PFSK-1 (cell line): ENCODE results near the gene C1orf146.

ENCODE experiments used
- FOXP2 ChIP-seq: optimal IDR thresholded peaks from 2 replicates; pipeline ENCODE3; 2011; ENCODE audit warnings: borderline replicate concordance, control low read depth, inconsistent platforms; ENCODE audit not compliant: insufficient read depth; ENCODE audit errors: extremely low read length, extremely low read depth
- POLR2AphosphoS5 ChIP-seq: IDR thresholded peaks from 2 replicates; pipeline ENCODE4 v1.6.1; 2012; ENCODE audit warnings: low read depth, mild to moderate bottlenecking, control low read depth, low read length, moderate library complexity
- REST ChIP-seq, 2 experiments: IDR thresholded peaks; 2 replicates each; pipeline versions ENCODE4 v1.6.1 to v1.8.0; 2011 to 2012; ENCODE audit warnings: low read depth in 2 of 2, low read length in 2 of 2, control low read depth in 1 of 2, inconsistent platforms in 1 of 2, mild to moderate bottlenecking in 1 of 2, moderate library complexity in 1 of 2; ENCODE audit not compliant: insufficient read depth in 1 of 2
- SIN3A ChIP-seq: IDR thresholded peaks from 2 replicates; pipeline ENCODE4 v1.6.1; 2012; ENCODE audit warnings: mild to moderate bottlenecking, low read length, moderate library complexity, borderline replicate concordance; ENCODE audit not compliant: insufficient read depth
- TAF1 ChIP-seq: IDR thresholded peaks from 2 replicates; pipeline ENCODE4 v1.6.1; 2012; ENCODE audit warnings: low read length, control low read depth, borderline replicate concordance; ENCODE audit not compliant: insufficient read depth

The C1orf146 gene

GRCh38 chr1:92203105-92203504 is 14.6 kb upstream of the C1orf146 start:
- TF ChIP-seq SIN3A = no peak
- TF ChIP-seq REST (IDR thresholded peaks at IDR 0.05; ENCODE audit: insufficient read depth in 1 of 2, low read depth in 2 of 2, low read length in 2 of 2) = no peak
- TF ChIP-seq TAF1 = no peak
- no peak for TF ChIP-seq POLR2AphosphoS5
- TF ChIP-seq FOXP2 = no peak

- no peak for TF ChIP-seq REST (IDR thresholded peaks at IDR 0.05; ENCODE audit: insufficient read depth in 1 of 2, low read depth in 2 of 2, low read length in 2 of 2)
- TF ChIP-seq TAF1 = no peak
- no peak for TF ChIP-seq POLR2AphosphoS5
- no peak for TF ChIP-seq SIN3A
- no peak for TF ChIP-seq FOXP2
Measured at GRCh38 chr1:92210701-92211100, 7.0 kb upstream of the C1orf146 start.

- TF ChIP-seq TAF1 = no peak
- no peak for TF ChIP-seq FOXP2
- TF ChIP-seq REST (IDR thresholded peaks at IDR 0.05; ENCODE audit: insufficient read depth in 1 of 2, low read depth in 2 of 2, low read length in 2 of 2) = no peak
- TF ChIP-seq SIN3A = no peak
- TF ChIP-seq POLR2AphosphoS5 = no peak
Measured at GRCh38 chr1:92211166-92211565, 6.5 kb upstream of the C1orf146 start.

- no peak for TF ChIP-seq POLR2AphosphoS5
- no peak for TF ChIP-seq SIN3A
- TF ChIP-seq FOXP2 = no peak
- TF ChIP-seq TAF1 = no peak
- TF ChIP-seq REST (IDR thresholded peaks at IDR 0.05; ENCODE audit: insufficient read depth in 1 of 2, low read depth in 2 of 2, low read length in 2 of 2) = no peak
Measured at GRCh38 chr1:92218559-92218958, 844 bp downstream of the C1orf146 start.

GRCh38 chr1:92219028-92219427 is 1.3 kb downstream of the C1orf146 start:
- no peak for TF ChIP-seq REST (IDR thresholded peaks at IDR 0.05; ENCODE audit: insufficient read depth in 1 of 2, low read depth in 2 of 2, low read length in 2 of 2)
- no peak for TF ChIP-seq POLR2AphosphoS5
- no peak for TF ChIP-seq TAF1
- TF ChIP-seq SIN3A = no peak
- TF ChIP-seq FOXP2 = no peak
